ENCODE data around the gene ZFP3.

- no peak for TF ChIP-seq JUN (IDR thresholded peaks at IDR 0.05; ENCODE audit: borderline replicate concordance, insufficient read depth, insufficient read length, low read depth)
- no peak for TF ChIP-seq CTCF (IDR thresholded peaks at IDR 0.05; ENCODE audit: extremely low read depth in 1 of 2, insufficient read depth in 1 of 2, low read depth in 1 of 2, low read length in 2 of 2)
- TF ChIP-seq EZH2 (IDR thresholded peaks at IDR 0.05; ENCODE audit: borderline replicate concordance, low read depth, low read length, severe bottlenecking): no peak
These were observed 33.6 kb upstream of the ZFP3 start for GRCh38 chr17:5044630-5045029.
